ENCODE measurements around the gene HAO1.
"Not testable (repeated sequence)": the region's sequence is repeated elsewhere in the genome, so short reads cannot be mapped to it uniquely, and the experiment has no call there.

GRCh38 chr20:7956561-7956960, 16.3 kb upstream of the HAO1 start:
- TF ChIP-seq CTCF (IDR thresholded peaks at IDR 0.05; ENCODE audit: low read length); EZH2 (IDR thresholded peaks at IDR 0.05; ENCODE audit: borderline replicate concordance, low read length): not testable (repeated sequence)

Measured in OCI-LY1 (cell line).